Measurements from ENCODE around the gene MOGAT1.

GRCh38 chr2:222688917-222689316, 17.5 kb downstream of the MOGAT1 start:
- no peak for TF ChIP-seq REST (IDR thresholded peaks at IDR 0.05; ENCODE audit: low read depth, low read length)
- TF ChIP-seq TAF1 (IDR thresholded peaks at IDR 0.05; ENCODE audit: borderline replicate concordance, low read depth, low read length), result no peak
- no peak for TF ChIP-seq MXI1 (IDR thresholded peaks at IDR 0.05; ENCODE audit: low read depth, low read length)
- TF ChIP-seq FOSL2 (IDR thresholded peaks at IDR 0.05; ENCODE audit: borderline replicate concordance, low read depth), result no peak
- TF ChIP-seq CTCF (IDR thresholded peaks at IDR 0.05), result no peak
- TF ChIP-seq EP300 (IDR thresholded peaks at IDR 0.05; ENCODE audit: borderline replicate concordance in 1 of 2, low read depth in 1 of 2, low read length in 1 of 2), result no peak
- no peak for TF ChIP-seq USF1 (IDR thresholded peaks at IDR 0.05; ENCODE audit: borderline replicate concordance, low read depth)

Data from SK-N-SH (cell line).